Adrenal gland (tissue), 12 donors: ENCODE measurements around the gene ULK3. TPM values are rescaled to one million over a fixed set of nuclear protein-coding genes. Genes with fewer than 3 reads are reported as not detected.

ENCODE experiments used
- DNase-seq, 7 donors: peaks; one replicate each; pipeline ENCODE4 v3.0.0-alpha.2; 2019 to 2020
- H3K27ac ChIP-seq, 5 donors: fragments of 200-600 bp; sonication (generic) in 4 of 5; 1 replicate in 3 of 5; 2 replicates in 2 of 5; pipeline versions ENCODE4 v1.5.1 to v1.8.0; 2016 to 2020; ENCODE audit warnings: mild to moderate bottlenecking in 1 of 5
- H3K27me3 ChIP-seq: fragments of 200-600 bp; 2 replicates; pipeline ENCODE4 v1.8.0; 2021
- H3K36me3 ChIP-seq, 2 donors: fragments of 200-600 bp; replicated peaks in 1 of 2; 1 replicate in 1 of 2; 2 replicates in 1 of 2; pipeline versions ENCODE4 v1.5.1 to v1.8.0; 2018 to 2022
- H3K4me1 ChIP-seq, 2 donors: fragments of 200-600 bp; replicated peaks in 1 of 2; 1 replicate in 1 of 2; 2 replicates in 1 of 2; pipeline versions ENCODE4 v1.5.1 to v1.8.0; 2018 to 2021
- H3K4me3 ChIP-seq, 4 donors: fragments of 200-600 bp; sonication (generic) in 3 of 4; one replicate each; pipeline ENCODE4 v1.5.1; 2016 to 2018
- H3K9me3 ChIP-seq, 3 donors: fragments of 200-600 bp; sonication (generic) in 1 of 3; replicated peaks in 1 of 3; 1 replicate in 2 of 3; 2 replicates in 1 of 3; pipeline versions ENCODE4 v1.5.1 to v1.8.0; 2016 to 2021
- CTCF ChIP-seq, 6 experiments: fragments of 450-650 bp in 4 of 6; fragments of 200-600 bp in 2 of 6; sonication (generic) in 1 of 6; IDR thresholded peaks; 1 replicate in 5 of 6; 2 replicates in 1 of 6; pipeline versions ENCODE4 v1.5.1 to v1.8.0; 2016 to 2021; ENCODE audit warnings: antibody characterized with exemption in 6 of 6, mild to moderate bottlenecking in 2 of 6, moderate library complexity in 1 of 6
- POLR2A ChIP-seq, 2 donors: fragments of 450-650 bp; IDR thresholded peaks; one replicate each; pipeline ENCODE4 v1.6.1; 2017; ENCODE audit warnings: antibody characterized with exemption in 2 of 2, mild to moderate bottlenecking in 2 of 2, moderate library complexity in 1 of 2
- WGBS, 4 donors: extraction: QIAGEN DNeasy Blood & Tissue Kit in 2 of 4; methylation state at CpG; one replicate each; pipeline versions ENCODE4 v1.1.5 to v1.1.7; 2013 to 2017; 5-methylcytosine and 5-hydroxymethylcytosine counted together
- intact Hi-C, 2 donors: fragments of 100-400 bp; cut with DNase I; formaldehyde crosslinking; loops; one replicate each; pipeline versions ENCODE4 v1.14.1 to v1.15.0; 2022 to 2023
- polyA plus RNA-seq, 3 donors: library from polyadenylated mRNA; stranded (reverse); fragments of 200-250 nt in 2 of 3; fragments of 350-450 nt in 1 of 3; fragmentation: Illumina TruSeq in 1 of 3; extraction: RNeasy Lipid Tissue Mini Kit (QIAGEN cat#74804) in 1 of 3; gene quantifications; one replicate each; pipeline ENCODE4 v1.2.3, GENCODE V29; 2013 to 2014
- total RNA-seq, 9 donors: library from RNA; depleted of rRNA in 4 of 9; stranded (reverse); fragments of >200 nt in 4 of 9; fragments of 120-200 nt in 1 of 9; fragmentation: NEBNext Ultra II Directional in 1 of 9; extraction: Animal tissue kit (Norgen Biotek cat#: 25700) in 1 of 9; gene quantifications; one replicate each; pipeline versions ENCODE4 v1.1.0 to v1.2.4, GENCODE V29; 2013 to 2023
- donor health status: healthy with polysubstance abuse.
- donor health status: Bipolar disorder and iron deficiency.
- donor health status: DM: yes; HTN: yes; CAD: no.
- donor health status: DM: no; HTN: no; CAD: no.
- donor health status: DM: no; HTN: no; CAD: no.
- donor health status: DM: yes; HTN: yes; CAD: no.

Gene ULK3
- total and polyA plus RNA-seq, 12 donors, result 21.7 to 126 (median 52.5) TPM

- H3K27me3 ChIP-seq, result no peaks in the 10 kb centered on the region
- no peak for TF ChIP-seq CTCF (IDR thresholded peaks at IDR 0.05)
- TF ChIP-seq POLR2A (IDR thresholded peaks at IDR 0.05), result no peak
- DNase-seq, result no peak
- 89 to 91% (median 90%) methylated on average over 14 of the region's 14 CpGs for WGBS, 4 donors
- no peak overlapping the region for H3K4me3 ChIP-seq
- no peak overlapping the region for H3K27ac ChIP-seq
- peaks cover 8 to 26% of the 10 kb centered on the region in 2 donors for H3K4me1 ChIP-seq
- H3K36me3 ChIP-seq, result peaks cover 0 to 13% of the 10 kb centered on the region in 2 donors
- H3K9me3 ChIP-seq, result no peaks in the 10 kb centered on the region
- intact Hi-C loops, result no loop called here
These were observed 46.9 kb downstream of the ULK3 start for GRCh38 chr15:74795966-74796625.

- Histone ChIP-seq H3K36me3 (peaks cover 0 to 10% of the 10 kb centered on the region in 2 donors), H3K9me3 (no peaks in the 10 kb centered on the region), H3K27ac (no peak overlapping the region), H3K4me1 (peaks cover 14 to 37% of the 10 kb centered on the region in 2 donors), H3K4me3 (no peak overlapping the region), H3K27me3 (no peaks in the 10 kb centered on the region)
- WGBS, 4 donors, result 92 to 99% (median 96%) methylated on average over 9 of the region's 9 CpGs
- no peak for DNase-seq
- no peak for TF ChIP-seq CTCF (IDR thresholded peaks at IDR 0.05)
- no peak for TF ChIP-seq POLR2A (IDR thresholded peaks at IDR 0.05)
- intact Hi-C loops, result no loop called here
These were observed 48.0 kb downstream of the ULK3 start for GRCh38 chr15:74794970-74795349.

- Histone ChIP-seq H3K36me3 (peaks cover 0 to 4% of the 10 kb centered on the region in 2 donors), H3K27me3 (no peaks in the 10 kb centered on the region), H3K9me3 (no peaks in the 10 kb centered on the region), H3K27ac (no peak overlapping the region), H3K4me1 (peaks cover 19 to 43% of the 10 kb centered on the region in 2 donors), H3K4me3 (no peak overlapping the region)
- 76 to 92% (median 90%) methylated on average over 2 to 7 of the region's 9 CpGs for WGBS, 4 donors
- TF ChIP-seq CTCF (IDR thresholded peaks at IDR 0.05) (no peak), POLR2A (IDR thresholded peaks at IDR 0.05) (no peak)
- no peak for DNase-seq
- intact Hi-C loops, result no loop called here
These were observed 48.5 kb downstream of the ULK3 start for GRCh38 chr15:74794248-74794969.

- H3K4me3 ChIP-seq, result no peak overlapping the region
- WGBS, 4 donors, result 69 to 73% (median 72%) methylated on average over 10 to 12 of the region's 12 CpGs
- H3K27me3 ChIP-seq, result no peaks in the 10 kb centered on the region
- H3K4me1 ChIP-seq, result peaks cover 20 to 53% of the 10 kb centered on the region in 2 donors
- H3K9me3 ChIP-seq, result no peaks in the 10 kb centered on the region
- DNase-seq, result no peak
- TF ChIP-seq CTCF (IDR thresholded peaks at IDR 0.05), result no peak
- TF ChIP-seq POLR2A (IDR thresholded peaks at IDR 0.05), result no peak
- intact Hi-C loops, result no loop called here
- no peak overlapping the region for H3K27ac ChIP-seq
- H3K36me3 ChIP-seq, result no peaks in the 10 kb centered on the region
These were observed 49.6 kb downstream of the ULK3 start for GRCh38 chr15:74793135-74794028.
